Measurements from ENCODE around the gene RCL1.

RCL1 gene

GRCh38 chr9:4820168-4820567 is 27.4 kb downstream of the RCL1 start:
- H3K18ac ChIP-seq (ENCODE audit: low read length), result no peak overlapping the region
- no peak overlapping the region for H2AFZ ChIP-seq (ENCODE audit: low read length)
- no CpG with 5 or more reads among the region's 6 CpGs for WGBS, 2 donors (ENCODE audit: extremely low coverage in 2 of 2, insufficient read length in 2 of 2, insufficient replicate concordance in 1 of 2)
- peaks cover under 1 to 2% of the 10 kb centered on the region in 2 donors for H3K9me3 ChIP-seq (replicated peaks in 1 of 2; ENCODE audit: control insufficient read depth in 2 of 2, insufficient read depth in 1 of 2, low read depth in 1 of 2, low read length in 2 of 2)
- H3K27me3 ChIP-seq (ENCODE audit: control insufficient read depth in 3 of 3, insufficient read depth in 3 of 3, low read depth in 1 of 3, low read length in 3 of 3), result no peaks in the 10 kb centered on the region
- H2BK120ac ChIP-seq (ENCODE audit: low read depth, low read length), result no peak overlapping the region
- no peak overlapping the region for H3K4me3 ChIP-seq (ENCODE audit: low read length in 2 of 2)
- H3K4me2 ChIP-seq (ENCODE audit: insufficient read depth, low read length, poor library complexity, severe bottlenecking), result no peak overlapping the region
- no peaks in the 10 kb centered on the region for H3K36me3 ChIP-seq (replicated peaks in 1 of 2; ENCODE audit: control insufficient read depth in 2 of 2, insufficient read depth in 2 of 2, low read length in 2 of 2)
- H3K9ac ChIP-seq (ENCODE audit: low read depth, low read length, poor library complexity), result no peak overlapping the region
- H2BK12ac ChIP-seq (ENCODE audit: low read length), result no peak overlapping the region
- no peak overlapping the region for H3K23ac ChIP-seq (ENCODE audit: low read depth, low read length, poor library complexity)
- H4K91ac ChIP-seq (ENCODE audit: low read depth, low read length, poor library complexity), result no peak overlapping the region
- no peak overlapping the region for H3K27ac ChIP-seq (replicated peaks; ENCODE audit: low read length)
- H3K79me1 ChIP-seq (ENCODE audit: low read depth, low read length), result no peaks in the 10 kb centered on the region
- no peak overlapping the region for H2BK15ac ChIP-seq (ENCODE audit: low read length)
- DNase-seq (ENCODE audit: low spot score), result no peak
- no peaks in the 10 kb centered on the region for H3K4me1 ChIP-seq (ENCODE audit: control insufficient read depth in 2 of 2, insufficient read depth in 1 of 2, low read depth in 1 of 2, low read length in 2 of 2)
- no peak overlapping the region for H4K8ac ChIP-seq (ENCODE audit: low read depth, low read length)
- H2AK5ac ChIP-seq (ENCODE audit: low read depth, low read length), result no peak overlapping the region
- no peak overlapping the region for H3K14ac ChIP-seq (ENCODE audit: low read length)
- no peak overlapping the region for H2BK5ac ChIP-seq (ENCODE audit: low read length)
- H3K4ac ChIP-seq (ENCODE audit: low read length), result no peak overlapping the region

- Histone ChIP-seq H2BK120ac (ENCODE audit: low read depth, low read length) (no peak overlapping the region), H2AFZ (ENCODE audit: low read length) (no peak overlapping the region)
- no CpG with 5 or more reads among the region's 2 CpGs for WGBS, 2 donors (ENCODE audit: extremely low coverage in 2 of 2, insufficient read length in 2 of 2, insufficient replicate concordance in 1 of 2)
Observed at GRCh38 chr9:4821133-4821532, 28.4 kb downstream of the RCL1 start.

GRCh38 chr9:4822057-4822456 is 29.3 kb downstream of the RCL1 start:
- Histone ChIP-seq H2BK12ac (ENCODE audit: low read length) (no peak overlapping the region), H3K9me3 (replicated peaks in 1 of 2; ENCODE audit: control insufficient read depth in 2 of 2, insufficient read depth in 1 of 2, low read depth in 1 of 2, low read length in 2 of 2) (peaks cover 0 to 2% of the 10 kb centered on the region in 2 donors), H3K79me1 (ENCODE audit: low read depth, low read length) (no peaks in the 10 kb centered on the region), H3K27ac (replicated peaks; ENCODE audit: low read length) (no peak overlapping the region), H3K4me3 (ENCODE audit: low read length in 2 of 2) (no peak overlapping the region), H3K23ac (ENCODE audit: low read depth, low read length, poor library complexity) (no peak overlapping the region), H3K4ac (ENCODE audit: low read length) (no peak overlapping the region), H3K9ac (ENCODE audit: low read depth, low read length, poor library complexity) (no peak overlapping the region), H3K4me2 (ENCODE audit: insufficient read depth, low read length, poor library complexity, severe bottlenecking) (no peak overlapping the region), H2AFZ (ENCODE audit: low read length) (no peak overlapping the region), H3K14ac (ENCODE audit: low read length) (no peak overlapping the region), H3K27me3 (ENCODE audit: control insufficient read depth in 3 of 3, insufficient read depth in 3 of 3, low read depth in 1 of 3, low read length in 3 of 3) (no peaks in the 10 kb centered on the region), H4K91ac (ENCODE audit: low read depth, low read length, poor library complexity) (no peak overlapping the region), H2BK120ac (ENCODE audit: low read depth, low read length) (no peak overlapping the region), H2AK5ac (ENCODE audit: low read depth, low read length) (no peak overlapping the region), H3K36me3 (replicated peaks in 1 of 2; ENCODE audit: control insufficient read depth in 2 of 2, insufficient read depth in 2 of 2, low read length in 2 of 2) (peaks cover 0 to 6% of the 10 kb centered on the region in 2 donors), H2BK15ac (ENCODE audit: low read length) (no peak overlapping the region), H2BK5ac (ENCODE audit: low read length) (no peak overlapping the region), H4K8ac (ENCODE audit: low read depth, low read length) (no peak overlapping the region), H3K18ac (ENCODE audit: low read length) (no peak overlapping the region), H3K4me1 (ENCODE audit: control insufficient read depth in 2 of 2, insufficient read depth in 1 of 2, low read depth in 1 of 2, low read length in 2 of 2) (no peaks in the 10 kb centered on the region)
- no peak for DNase-seq (ENCODE audit: low spot score)

More at GRCh38 chr9:4821133-4821532, 28.4 kb downstream of the RCL1 start:
- Histone ChIP-seq H3K14ac (ENCODE audit: low read length) (no peak overlapping the region), H4K8ac (ENCODE audit: low read depth, low read length) (no peak overlapping the region), H4K91ac (ENCODE audit: low read depth, low read length, poor library complexity) (no peak overlapping the region), H3K9me3 (replicated peaks in 1 of 2; ENCODE audit: control insufficient read depth in 2 of 2, insufficient read depth in 1 of 2, low read depth in 1 of 2, low read length in 2 of 2) (peaks cover 0 to 2% of the 10 kb centered on the region in 2 donors), H2BK15ac (ENCODE audit: low read length) (no peak overlapping the region), H3K4me2 (ENCODE audit: insufficient read depth, low read length, poor library complexity, severe bottlenecking) (no peak overlapping the region), H2BK12ac (ENCODE audit: low read length) (no peak overlapping the region), H3K36me3 (replicated peaks in 1 of 2; ENCODE audit: control insufficient read depth in 2 of 2, insufficient read depth in 2 of 2, low read length in 2 of 2) (no peaks in the 10 kb centered on the region), H3K18ac (ENCODE audit: low read length) (no peak overlapping the region), H3K79me1 (ENCODE audit: low read depth, low read length) (no peaks in the 10 kb centered on the region), H3K27ac (replicated peaks; ENCODE audit: low read length) (no peak overlapping the region), H3K4me1 (ENCODE audit: control insufficient read depth in 2 of 2, insufficient read depth in 1 of 2, low read depth in 1 of 2, low read length in 2 of 2) (no peaks in the 10 kb centered on the region), H3K23ac (ENCODE audit: low read depth, low read length, poor library complexity) (no peak overlapping the region), H3K4me3 (ENCODE audit: low read length in 2 of 2) (peak overlapping the region in 1 of 2 donors; percentile 16), H3K4ac (ENCODE audit: low read length) (no peak overlapping the region), H3K27me3 (ENCODE audit: control insufficient read depth in 3 of 3, insufficient read depth in 3 of 3, low read depth in 1 of 3, low read length in 3 of 3) (no peaks in the 10 kb centered on the region), H2AK5ac (ENCODE audit: low read depth, low read length) (no peak overlapping the region), H2BK5ac (ENCODE audit: low read length) (no peak overlapping the region), H3K9ac (ENCODE audit: low read depth, low read length, poor library complexity) (no peak overlapping the region)
- no peak for DNase-seq (ENCODE audit: low spot score)

GRCh38 chr9:4826417-4827166 is 33.8 kb downstream of the RCL1 start:
- no peak overlapping the region for H3K4ac ChIP-seq (ENCODE audit: low read length)
- no peak overlapping the region for H2BK15ac ChIP-seq (ENCODE audit: low read length)
- no peaks in the 10 kb centered on the region for H3K4me1 ChIP-seq (ENCODE audit: control insufficient read depth in 2 of 2, insufficient read depth in 1 of 2, low read depth in 1 of 2, low read length in 2 of 2)
- H2BK12ac ChIP-seq (ENCODE audit: low read length), result no peak overlapping the region
- H3K27ac ChIP-seq (replicated peaks; ENCODE audit: low read length), result no peak overlapping the region
- H3K4me3 ChIP-seq (ENCODE audit: low read length in 2 of 2), result no peak overlapping the region
- H2AK5ac ChIP-seq (ENCODE audit: low read depth, low read length), result no peak overlapping the region
- no peak overlapping the region for H3K18ac ChIP-seq (ENCODE audit: low read length)
- no peak overlapping the region for H2BK5ac ChIP-seq (ENCODE audit: low read length)
- H4K8ac ChIP-seq (ENCODE audit: low read depth, low read length), result no peak overlapping the region
- no peaks in the 10 kb centered on the region for H3K27me3 ChIP-seq (ENCODE audit: control insufficient read depth in 3 of 3, insufficient read depth in 3 of 3, low read depth in 1 of 3, low read length in 3 of 3)
- no peak for DNase-seq (ENCODE audit: low spot score)
- no peak overlapping the region for H3K4me2 ChIP-seq (ENCODE audit: insufficient read depth, low read length, poor library complexity, severe bottlenecking)
- no peak overlapping the region for H4K91ac ChIP-seq (ENCODE audit: low read depth, low read length, poor library complexity)
- H3K36me3 ChIP-seq (replicated peaks in 1 of 2; ENCODE audit: control insufficient read depth in 2 of 2, insufficient read depth in 2 of 2, low read length in 2 of 2), result peaks cover 0 to 10% of the 10 kb centered on the region in 2 donors
- no peaks in the 10 kb centered on the region for H3K79me1 ChIP-seq (ENCODE audit: low read depth, low read length)
- H3K23ac ChIP-seq (ENCODE audit: low read depth, low read length, poor library complexity), result no peak overlapping the region
- WGBS, 2 donors (ENCODE audit: extremely low coverage in 2 of 2, insufficient read length in 2 of 2, insufficient replicate concordance in 1 of 2), result no CpG with 5 or more reads among the region's 7 CpGs
- no peaks in the 10 kb centered on the region for H3K9me3 ChIP-seq (replicated peaks in 1 of 2; ENCODE audit: control insufficient read depth in 2 of 2, insufficient read depth in 1 of 2, low read depth in 1 of 2, low read length in 2 of 2)
- no peak overlapping the region for H3K14ac ChIP-seq (ENCODE audit: low read length)
- H2AFZ ChIP-seq (ENCODE audit: low read length), result no peak overlapping the region
- no peak overlapping the region for H2BK120ac ChIP-seq (ENCODE audit: low read depth, low read length)
- H3K9ac ChIP-seq (ENCODE audit: low read depth, low read length, poor library complexity), result no peak overlapping the region

All from neuronal stem cell (in vitro differentiated cells).